Naive thymus-derived CD4-positive, alpha-beta T cell (primary cell): ENCODE results near the gene AMMECR1L. TPM values are rescaled to one million over a fixed set of nuclear protein-coding genes. Genes with fewer than 3 reads are reported as not detected.

ENCODE experiments used
- polyA plus RNA-seq, 2 donors: library from polyadenylated mRNA; unstranded; fragments of 300-500 nt; fragmentation: Illumina TruSeq; gene quantifications; one replicate each; pipeline ENCODE4 v1.2.3, GENCODE V29; 2021
- total RNA-seq, 6 experiments: library from RNA in 5 of 6; stranded (reverse) in 5 of 6; gene quantifications; 1 replicate in 5 of 6; 2 replicates in 1 of 6; pipeline ENCODE4 v1.2.3 and lab custom pipeline; 2021 to 2026

The AMMECR1L gene
- total and polyA plus RNA-seq, 7 experiments from 2014 or later: 4.4 to 17.2 (median 12.0) TPM

Other genes starting within 250 kb of the AMMECR1L start
- not detected for gene GPR17, start 239.8 kb downstream of the AMMECR1L start, total RNA-seq
- not detected for gene GPR17, start 239.8 kb downstream of the AMMECR1L start, polyA plus RNA-seq
- 10 to 100 TPM in 2 of 5 experiments, 1 to 10 TPM in 3; 5.3 to 13.7 (median 10.0) TPM for gene LIMS2, start 210.4 kb downstream of the AMMECR1L start, total RNA-seq
- 10 to 100 TPM; 17.0 to 27.0 TPM for gene LIMS2, start 210.4 kb downstream of the AMMECR1L start, polyA plus RNA-seq
- 10 to 100 TPM in 2 of 5 experiments, 1 to 10 TPM in 3; 6.0 to 17.8 (median 8.9) TPM for gene SFT2D3, start 184.5 kb downstream of the AMMECR1L start, total RNA-seq
- gene SFT2D3, start 184.5 kb downstream of the AMMECR1L start, polyA plus RNA-seq: 1 to 10 TPM; 1.4 to 2.1 TPM
- 10 to 100 TPM; 62.6 to 98.7 (median 72.3) TPM for gene WDR33, start 74.8 kb downstream of the AMMECR1L start, total RNA-seq
- 10 to 100 TPM; 36.7 to 50.4 TPM for gene WDR33, start 74.8 kb downstream of the AMMECR1L start, polyA plus RNA-seq
- gene POLR2D, start 27.8 kb downstream of the AMMECR1L start, total RNA-seq: 10 to 100 TPM; 22.9 to 45.6 (median 30.7) TPM
- gene POLR2D, start 27.8 kb downstream of the AMMECR1L start, polyA plus RNA-seq: 10 to 100 TPM; 41.0 to 42.1 TPM
- gene SAP130, start 142.1 kb upstream of the AMMECR1L start, total RNA-seq: 10 to 100 TPM; 29.9 to 38.0 (median 30.9) TPM
- 10 to 100 TPM in 1 of 2 donors, 1 to 10 TPM in 1; 6.7 to 17.3 TPM for gene SAP130, start 142.1 kb upstream of the AMMECR1L start, polyA plus RNA-seq
- 10 to 100 TPM; 38.1 to 75.6 (median 46.6) TPM for gene UGGT1, start 205.2 kb upstream of the AMMECR1L start, total RNA-seq
- 10 to 100 TPM; 11.6 to 16.8 TPM for gene UGGT1, start 205.2 kb upstream of the AMMECR1L start, polyA plus RNA-seq